Adrenal gland (tissue), 5 donors: ENCODE data around the gene CREG2.

ENCODE experiments used
- POLR2A ChIP-seq, 2 donors: fragments of 450-650 bp; IDR thresholded peaks; one replicate each; pipeline ENCODE4 v1.6.1; 2017; ENCODE audit warnings: antibody characterized with exemption in 2 of 2, mild to moderate bottlenecking in 2 of 2, moderate library complexity in 1 of 2
- TF ChIP-seq, protein P1 (sequence below), 6 experiments: fragments of 450-650 bp in 4 of 6; fragments of 200-600 bp in 2 of 6; sonication (generic) in 1 of 6; IDR thresholded peaks; 1 replicate in 5 of 6; 2 replicates in 1 of 6; pipeline versions ENCODE4 v1.5.1 to v1.8.0; 2016 to 2021; ENCODE audit warnings: antibody characterized with exemption in 6 of 6, mild to moderate bottlenecking in 2 of 6, moderate library complexity in 1 of 6
- donor health status: DM: no; HTN: no; CAD: no.

DNA sequence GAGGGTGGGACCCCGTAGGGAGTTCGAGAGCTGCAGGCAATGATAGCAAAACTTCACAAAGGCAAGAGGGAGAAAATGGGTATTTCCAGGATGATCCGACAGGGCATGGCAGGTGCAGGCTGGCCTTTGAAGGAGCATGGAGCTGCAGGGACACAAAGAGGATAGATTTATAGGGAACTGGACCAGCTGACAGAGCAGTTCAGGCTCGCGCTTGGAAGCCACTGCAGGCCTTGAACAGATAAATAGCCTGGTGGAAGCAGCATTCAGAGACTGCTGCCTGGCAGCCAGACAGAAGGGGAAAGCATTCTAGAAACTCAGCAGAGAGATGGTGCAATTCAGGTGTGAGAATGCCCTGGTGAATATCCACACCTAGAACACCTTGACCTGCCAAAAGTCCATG, 29.3 kb upstream of the CREG2 start:
- TF ChIP-seq, protein P1, sequence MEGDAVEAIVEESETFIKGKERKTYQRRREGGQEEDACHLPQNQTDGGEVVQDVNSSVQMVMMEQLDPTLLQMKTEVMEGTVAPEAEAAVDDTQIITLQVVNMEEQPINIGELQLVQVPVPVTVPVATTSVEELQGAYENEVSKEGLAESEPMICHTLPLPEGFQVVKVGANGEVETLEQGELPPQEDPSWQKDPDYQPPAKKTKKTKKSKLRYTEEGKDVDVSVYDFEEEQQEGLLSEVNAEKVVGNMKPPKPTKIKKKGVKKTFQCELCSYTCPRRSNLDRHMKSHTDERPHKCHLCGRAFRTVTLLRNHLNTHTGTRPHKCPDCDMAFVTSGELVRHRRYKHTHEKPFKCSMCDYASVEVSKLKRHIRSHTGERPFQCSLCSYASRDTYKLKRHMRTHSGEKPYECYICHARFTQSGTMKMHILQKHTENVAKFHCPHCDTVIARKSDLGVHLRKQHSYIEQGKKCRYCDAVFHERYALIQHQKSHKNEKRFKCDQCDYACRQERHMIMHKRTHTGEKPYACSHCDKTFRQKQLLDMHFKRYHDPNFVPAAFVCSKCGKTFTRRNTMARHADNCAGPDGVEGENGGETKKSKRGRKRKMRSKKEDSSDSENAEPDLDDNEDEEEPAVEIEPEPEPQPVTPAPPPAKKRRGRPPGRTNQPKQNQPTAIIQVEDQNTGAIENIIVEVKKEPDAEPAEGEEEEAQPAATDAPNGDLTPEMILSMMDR (IDR thresholded peaks at IDR 0.05), result no peak
- no peak for TF ChIP-seq POLR2A (IDR thresholded peaks at IDR 0.05)
